C4-2B (cell line): Measurements from ENCODE around the gene CAB39L.

ENCODE experiments used
- ZFX ChIP-seq: fragments of 450-650 bp; IDR thresholded peaks from 2 replicates; pipeline ENCODE4 v1.6.1; 2017
- TF ChIP-seq, protein P1 (sequence below): fragments of 450-650 bp; conservative IDR thresholded peaks from 2 replicates; pipeline ENCODE4 v1.5.1; 2017; ENCODE audit warnings: mild to moderate bottlenecking

DNA sequence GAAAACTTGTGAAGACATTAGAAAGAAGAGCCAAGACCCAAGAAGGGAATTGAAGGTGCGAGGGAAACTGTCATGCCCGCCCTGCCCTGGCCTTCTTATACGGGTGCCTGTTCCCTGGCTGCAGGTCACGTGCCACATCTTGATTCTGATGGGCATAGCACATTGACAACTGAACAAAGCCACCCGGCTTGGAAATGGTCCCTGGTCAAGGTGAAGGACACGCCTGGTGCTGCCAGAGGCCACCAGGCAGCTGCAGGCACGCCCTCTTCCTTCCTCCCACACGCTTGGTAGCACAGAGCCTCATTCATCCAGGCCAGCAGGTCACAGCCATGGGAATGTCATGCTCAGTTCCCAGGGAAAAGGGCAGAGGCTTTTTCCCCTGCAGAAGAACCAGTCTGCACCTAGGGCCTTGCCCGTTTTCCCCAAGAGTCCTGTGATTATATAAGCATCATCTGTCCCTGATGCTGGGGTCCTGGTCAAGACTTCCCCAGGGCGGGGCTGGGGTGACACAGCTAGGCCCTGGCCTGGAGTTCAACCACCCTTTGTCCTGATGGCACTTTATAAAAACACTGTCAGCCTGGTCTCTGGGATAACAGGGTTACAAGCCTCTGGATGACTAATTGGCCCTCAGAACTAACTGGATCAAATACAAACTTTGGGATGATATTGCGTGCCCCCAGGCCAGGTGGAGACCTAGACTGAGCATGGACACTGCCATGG lies 140.2 kb downstream of the CAB39L start:
- TF ChIP-seq, protein P1, sequence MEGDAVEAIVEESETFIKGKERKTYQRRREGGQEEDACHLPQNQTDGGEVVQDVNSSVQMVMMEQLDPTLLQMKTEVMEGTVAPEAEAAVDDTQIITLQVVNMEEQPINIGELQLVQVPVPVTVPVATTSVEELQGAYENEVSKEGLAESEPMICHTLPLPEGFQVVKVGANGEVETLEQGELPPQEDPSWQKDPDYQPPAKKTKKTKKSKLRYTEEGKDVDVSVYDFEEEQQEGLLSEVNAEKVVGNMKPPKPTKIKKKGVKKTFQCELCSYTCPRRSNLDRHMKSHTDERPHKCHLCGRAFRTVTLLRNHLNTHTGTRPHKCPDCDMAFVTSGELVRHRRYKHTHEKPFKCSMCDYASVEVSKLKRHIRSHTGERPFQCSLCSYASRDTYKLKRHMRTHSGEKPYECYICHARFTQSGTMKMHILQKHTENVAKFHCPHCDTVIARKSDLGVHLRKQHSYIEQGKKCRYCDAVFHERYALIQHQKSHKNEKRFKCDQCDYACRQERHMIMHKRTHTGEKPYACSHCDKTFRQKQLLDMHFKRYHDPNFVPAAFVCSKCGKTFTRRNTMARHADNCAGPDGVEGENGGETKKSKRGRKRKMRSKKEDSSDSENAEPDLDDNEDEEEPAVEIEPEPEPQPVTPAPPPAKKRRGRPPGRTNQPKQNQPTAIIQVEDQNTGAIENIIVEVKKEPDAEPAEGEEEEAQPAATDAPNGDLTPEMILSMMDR = no peak
- no peak for TF ChIP-seq ZFX
